Stimulated activated memory B cell treated with anti-CD40 and anti-IgM and Interleukin-4, amounts not matched to agents 10 μg/mL and 1 μg/mL and 100 μg/mL, for 72 hours (primary cell): Measurements from ENCODE around the gene SMC1B.
A peak's percentile ranks its signal among the peaks of the same experiment; 100 is the strongest.

Experiments used
- ATAC-seq: fragments of 150-1000 bp; cut with Tn5 transposase; 2 replicates; pipeline ENCODE4 v1.10.0; 2021
- H3K27ac Mint-ChIP-seq: one replicate; pipeline ENCODE4 v1.8.0; 2022; ENCODE audit warnings: mild to moderate bottlenecking, mixed read lengths
- H3K27me3 Mint-ChIP-seq: one replicate; pipeline ENCODE4 v1.8.0; 2022; ENCODE audit warnings: mixed read lengths
- H3K36me3 Mint-ChIP-seq: one replicate; pipeline ENCODE4 v1.8.0; 2022; ENCODE audit warnings: mixed read lengths
- H3K4me1 Mint-ChIP-seq: one replicate; pipeline ENCODE4 v1.8.0; 2022; ENCODE audit warnings: mixed read lengths
- H3K4me3 Mint-ChIP-seq: one replicate; pipeline ENCODE4 v1.8.0; 2022; ENCODE audit warnings: mild to moderate bottlenecking, moderate library complexity, mixed read lengths
- H3K9me3 Mint-ChIP-seq: one replicate; pipeline ENCODE4 v1.8.0; 2022; ENCODE audit warnings: mixed read lengths

Gene SMC1B

GRCh38 chr22:45413368-45414211, at the start of gene SMC1B, which contains the start of gene RIBC2:
Gene SMC1B, minus strand, starts transcription at chr22:45413599. Its CDS starts 32 bp downstream, at chr22:45413567.
Gene RIBC2, plus strand, starts transcription at chr22:45413693. Its CDS starts 194 bp downstream, at chr22:45413887.
- peak; percentile 83 for ATAC-seq
- Mint-ChIP-seq H3K4me3 (peak within 1 kb of the TSS; percentile 70), H3K9me3 (no peaks in the 10 kb centered on the region), H3K36me3 (no peaks in the 10 kb centered on the region), H3K27me3 (peaks cover 27% of the 10 kb centered on the region), H3K4me1 (peaks cover 8% of the 10 kb centered on the region), H3K27ac (peak within 1 kb of the TSS; percentile 77)

- no peak overlapping the region for H3K4me3 Mint-ChIP-seq
- ATAC-seq: no peak
- H3K36me3 Mint-ChIP-seq: no peaks in the 10 kb centered on the region
- peaks cover 10% of the 10 kb centered on the region for H3K27me3 Mint-ChIP-seq
- no peak overlapping the region for H3K27ac Mint-ChIP-seq
- no peaks in the 10 kb centered on the region for H3K4me1 Mint-ChIP-seq
- H3K9me3 Mint-ChIP-seq: peaks cover 6% of the 10 kb centered on the region
These were observed 48.7 kb upstream of the SMC1B start for GRCh38 chr22:45462034-45462655.

- Mint-ChIP-seq H3K36me3 (no peaks in the 10 kb centered on the region), H3K4me1 (no peaks in the 10 kb centered on the region), H3K27me3 (peaks cover 23% of the 10 kb centered on the region), H3K27ac (no peak overlapping the region), H3K4me3 (no peak overlapping the region), H3K9me3 (peaks cover 3% of the 10 kb centered on the region)
- ATAC-seq: no peak
These were observed 47.1 kb upstream of the SMC1B start for GRCh38 chr22:45460288-45461109.

GRCh38 chr22:45459235-45459634, 45.8 kb upstream of the SMC1B start:
- no peak for ATAC-seq
- H3K4me3 Mint-ChIP-seq: no peak overlapping the region
- H3K9me3 Mint-ChIP-seq: peaks cover under 1% of the 10 kb centered on the region
- H3K4me1 Mint-ChIP-seq: no peaks in the 10 kb centered on the region
- H3K27me3 Mint-ChIP-seq: peaks cover 32% of the 10 kb centered on the region
- no peaks in the 10 kb centered on the region for H3K36me3 Mint-ChIP-seq
- no peak overlapping the region for H3K27ac Mint-ChIP-seq

- H3K4me3 Mint-ChIP-seq: no peak overlapping the region
- peaks cover 32% of the 10 kb centered on the region for H3K27me3 Mint-ChIP-seq
- H3K36me3 Mint-ChIP-seq: no peaks in the 10 kb centered on the region
- no peak for ATAC-seq
- no peaks in the 10 kb centered on the region for H3K4me1 Mint-ChIP-seq
- no peaks in the 10 kb centered on the region for H3K9me3 Mint-ChIP-seq
- H3K27ac Mint-ChIP-seq: no peak overlapping the region
These were observed 45.1 kb upstream of the SMC1B start for GRCh38 chr22:45458532-45458931.

- Mint-ChIP-seq H3K9me3 (no peaks in the 10 kb centered on the region), H3K27ac (no peak overlapping the region), H3K36me3 (no peaks in the 10 kb centered on the region), H3K4me1 (no peaks in the 10 kb centered on the region), H3K4me3 (no peak overlapping the region), H3K27me3 (peaks cover 42% of the 10 kb centered on the region)
- no peak for ATAC-seq
These were observed 43.4 kb upstream of the SMC1B start for GRCh38 chr22:45456811-45457210.

- no peak for ATAC-seq
- no peaks in the 10 kb centered on the region for H3K4me1 Mint-ChIP-seq
These were observed 42.2 kb upstream of the SMC1B start for GRCh38 chr22:45455621-45456020.

GRCh38 chr22:45455212-45455611, 41.8 kb upstream of the SMC1B start:
- Mint-ChIP-seq H3K9me3 (no peaks in the 10 kb centered on the region), H3K36me3 (no peaks in the 10 kb centered on the region), H3K27ac (no peak overlapping the region), H3K4me1 (no peaks in the 10 kb centered on the region), H3K4me3 (no peak overlapping the region), H3K27me3 (peaks cover 55% of the 10 kb centered on the region)
- no peak for ATAC-seq

More at GRCh38 chr22:45455621-45456020, 42.2 kb upstream of the SMC1B start:
- peaks cover 54% of the 10 kb centered on the region for H3K27me3 Mint-ChIP-seq
- no peak overlapping the region for H3K27ac Mint-ChIP-seq
- H3K4me3 Mint-ChIP-seq: no peak overlapping the region
- no peaks in the 10 kb centered on the region for H3K36me3 Mint-ChIP-seq
- H3K9me3 Mint-ChIP-seq: no peaks in the 10 kb centered on the region

GRCh38 chr22:45454275-45454674, 40.9 kb upstream of the SMC1B start:
- Mint-ChIP-seq H3K27me3 (peaks cover 55% of the 10 kb centered on the region), H3K4me1 (no peaks in the 10 kb centered on the region), H3K36me3 (no peaks in the 10 kb centered on the region), H3K9me3 (no peaks in the 10 kb centered on the region), H3K4me3 (no peak overlapping the region), H3K27ac (no peak overlapping the region)
- ATAC-seq: no peak

- Mint-ChIP-seq H3K4me1 (no peaks in the 10 kb centered on the region), H3K4me3 (no peak overlapping the region), H3K9me3 (no peaks in the 10 kb centered on the region), H3K27me3 (peaks cover 55% of the 10 kb centered on the region), H3K27ac (no peak overlapping the region), H3K36me3 (no peaks in the 10 kb centered on the region)
- ATAC-seq: no peak
These were observed 40.4 kb upstream of the SMC1B start for GRCh38 chr22:45453764-45454163.

GRCh38 chr22:45452565-45453379, 39.4 kb upstream of the SMC1B start:
- Mint-ChIP-seq H3K27me3 (peaks cover 52% of the 10 kb centered on the region), H3K4me3 (no peak overlapping the region), H3K9me3 (no peaks in the 10 kb centered on the region), H3K36me3 (no peaks in the 10 kb centered on the region), H3K27ac (no peak overlapping the region), H3K4me1 (no peaks in the 10 kb centered on the region)
- ATAC-seq: no peak

- H3K27me3 Mint-ChIP-seq: peaks cover 44% of the 10 kb centered on the region
- H3K27ac Mint-ChIP-seq: no peak overlapping the region
- ATAC-seq: no peak
- H3K4me1 Mint-ChIP-seq: no peaks in the 10 kb centered on the region
- no peak overlapping the region for H3K4me3 Mint-ChIP-seq
- H3K36me3 Mint-ChIP-seq: no peaks in the 10 kb centered on the region
- H3K9me3 Mint-ChIP-seq: no peaks in the 10 kb centered on the region
These were observed 38.6 kb upstream of the SMC1B start for GRCh38 chr22:45451972-45452371.

- H3K27ac Mint-ChIP-seq: no peak overlapping the region
- H3K27me3 Mint-ChIP-seq: peaks cover 38% of the 10 kb centered on the region
- no peak overlapping the region for H3K4me3 Mint-ChIP-seq
- ATAC-seq: no peak
- no peaks in the 10 kb centered on the region for H3K4me1 Mint-ChIP-seq
- no peaks in the 10 kb centered on the region for H3K36me3 Mint-ChIP-seq
- H3K9me3 Mint-ChIP-seq: no peaks in the 10 kb centered on the region
These were observed 37.7 kb upstream of the SMC1B start for GRCh38 chr22:45450921-45451651.
